GM19455 (cell line): ENCODE measurements around the gene ECM1.

Source experiments
- ATAC-seq: cut with Tn5 transposase; IDR thresholded peaks from one replicate; pipeline ENCODE4 v1.9.1; 2021; ENCODE audit not compliant: unreplicated experiment

Gene ECM1

DNA sequence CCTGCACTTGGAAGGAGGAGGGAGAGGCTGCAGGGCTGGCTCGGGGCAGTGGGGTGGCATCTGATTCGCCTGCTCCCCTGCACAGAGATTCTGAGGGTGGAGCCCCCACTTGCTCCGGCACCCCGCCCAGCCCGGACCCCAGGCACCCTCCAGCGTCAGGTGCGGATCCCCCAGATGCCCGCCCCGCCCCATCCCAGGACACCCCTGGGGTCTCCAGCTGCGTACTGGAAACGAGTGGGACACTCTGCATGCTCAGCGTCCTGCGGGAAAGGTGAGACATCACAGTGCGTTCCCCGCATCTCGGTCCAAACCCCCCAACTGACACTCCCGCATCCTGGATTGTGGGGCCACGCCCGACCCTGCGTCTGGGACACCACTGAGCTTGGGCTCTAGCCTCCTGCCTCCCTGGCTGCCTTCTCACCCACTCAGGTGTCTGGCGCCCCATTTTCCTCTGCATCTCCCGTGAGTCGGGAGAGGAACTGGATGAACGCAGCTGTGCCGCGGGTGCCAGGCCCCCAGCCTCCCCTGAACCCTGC lies 49.2 kb downstream of the ECM1 start:
- no peak for ATAC-seq

DNA sequence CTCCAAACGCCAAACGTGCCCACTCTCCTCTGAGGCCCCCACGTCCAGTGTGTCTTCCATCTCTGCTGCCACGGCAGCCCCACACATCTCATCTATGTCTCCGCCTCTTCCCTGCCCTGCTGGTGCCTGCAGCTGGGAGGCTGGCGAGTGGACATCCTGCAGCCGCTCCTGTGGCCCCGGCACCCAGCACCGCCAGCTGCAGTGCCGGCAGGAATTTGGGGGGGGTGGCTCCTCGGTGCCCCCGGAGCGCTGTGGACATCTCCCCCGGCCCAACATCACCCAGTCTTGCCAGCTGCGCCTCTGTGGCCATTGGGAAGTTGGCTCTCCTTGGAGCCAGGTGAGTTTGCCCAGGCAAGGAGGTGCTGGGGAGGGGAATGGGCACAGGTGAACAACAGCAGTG lies 49.9 kb downstream of the ECM1 start:
- no peak for ATAC-seq

DNA sequence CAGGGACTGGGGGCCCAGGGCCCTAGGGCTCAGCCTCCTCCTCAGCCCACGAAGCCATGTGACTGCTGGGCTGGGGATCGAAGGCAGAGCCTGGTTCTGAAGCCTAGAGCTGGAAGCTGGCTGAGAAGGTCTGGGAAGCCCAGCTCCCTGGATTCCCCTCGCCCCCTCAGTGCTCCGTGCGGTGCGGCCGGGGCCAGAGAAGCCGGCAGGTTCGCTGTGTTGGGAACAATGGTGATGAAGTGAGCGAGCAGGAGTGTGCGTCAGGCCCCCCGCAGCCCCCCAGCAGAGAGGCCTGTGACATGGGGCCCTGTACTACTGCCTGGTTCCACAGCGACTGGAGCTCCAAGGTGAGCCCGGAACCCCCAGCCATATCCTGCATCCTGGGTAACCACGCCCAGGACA lies 50.4 kb downstream of the ECM1 start:
- ATAC-seq, result no peak

DNA sequence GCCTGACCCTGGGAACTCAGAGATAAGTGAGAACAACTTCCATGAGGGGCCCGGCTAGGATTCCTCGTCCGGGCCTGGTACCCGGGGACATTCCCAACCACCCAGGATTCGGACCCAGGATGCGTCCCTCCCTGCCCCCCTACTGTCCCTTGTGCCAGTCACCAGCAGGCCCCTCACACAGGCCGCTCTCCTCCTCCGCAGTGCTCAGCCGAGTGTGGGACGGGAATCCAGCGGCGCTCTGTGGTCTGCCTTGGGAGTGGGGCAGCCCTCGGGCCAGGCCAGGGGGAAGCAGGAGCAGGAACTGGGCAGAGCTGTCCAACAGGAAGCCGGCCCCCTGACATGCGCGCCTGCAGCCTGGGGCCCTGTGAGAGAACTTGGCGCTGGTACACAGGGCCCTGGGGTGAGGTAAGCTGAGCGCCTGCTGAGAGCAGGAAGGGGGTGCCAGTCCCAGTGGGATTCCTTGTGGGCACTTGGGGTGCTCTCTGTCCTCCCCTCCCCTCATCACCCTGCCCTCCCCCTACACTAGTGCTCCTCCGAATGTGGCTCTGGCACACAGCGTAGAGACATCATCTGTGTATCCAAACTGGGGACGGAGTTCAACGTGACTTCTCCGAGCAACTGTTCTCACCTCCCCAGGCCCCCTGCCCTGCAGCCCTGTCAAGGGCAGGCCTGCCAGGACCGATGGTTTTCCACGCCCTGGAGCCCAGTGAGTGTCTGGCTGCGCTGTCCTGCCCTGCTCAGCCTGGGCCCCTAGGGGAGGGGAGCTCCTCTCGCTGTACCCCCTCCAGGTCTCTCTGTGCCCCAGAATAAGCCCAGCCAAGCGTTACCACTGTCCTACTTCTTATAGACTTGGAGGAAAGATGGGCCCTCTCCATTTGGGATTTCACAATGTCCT lies 51.1 kb downstream of the ECM1 start:
- ATAC-seq, result no peak

DNA sequence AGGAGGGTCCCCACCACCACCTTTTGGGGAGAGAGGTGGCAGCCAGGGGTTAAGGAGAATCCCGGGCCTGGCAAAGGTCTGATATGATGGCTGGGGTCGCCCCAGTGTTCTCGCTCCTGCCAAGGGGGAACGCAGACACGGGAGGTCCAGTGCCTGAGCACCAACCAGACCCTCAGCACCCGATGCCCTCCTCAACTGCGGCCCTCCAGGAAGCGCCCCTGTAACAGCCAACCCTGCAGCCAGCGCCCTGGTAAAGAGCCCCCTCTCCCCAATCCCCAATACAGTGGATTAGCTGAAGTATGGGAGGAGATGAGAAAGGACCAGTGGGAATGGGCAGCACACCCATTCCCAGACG lies 51.7 kb downstream of the ECM1 start:
- ATAC-seq, result no peak

DNA sequence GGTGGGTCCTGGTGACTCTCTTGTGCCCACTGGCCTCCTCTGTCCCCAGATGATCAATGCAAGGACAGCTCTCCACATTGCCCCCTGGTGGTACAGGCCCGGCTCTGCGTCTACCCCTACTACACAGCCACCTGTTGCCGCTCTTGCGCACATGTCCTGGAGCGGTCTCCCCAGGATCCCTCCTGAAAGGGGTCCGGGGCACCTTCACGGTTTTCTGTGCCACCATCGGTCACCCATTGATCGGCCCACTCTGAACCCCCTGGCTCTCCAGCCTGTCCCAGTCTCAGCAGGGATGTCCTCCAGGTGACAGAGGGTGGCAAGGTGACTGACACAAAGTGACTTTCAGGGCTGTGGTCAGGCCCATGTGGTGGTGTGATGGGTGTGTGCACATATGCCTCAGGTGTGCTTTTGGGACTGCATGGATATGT lies 52.1 kb downstream of the ECM1 start:
- no peak for ATAC-seq

DNA sequence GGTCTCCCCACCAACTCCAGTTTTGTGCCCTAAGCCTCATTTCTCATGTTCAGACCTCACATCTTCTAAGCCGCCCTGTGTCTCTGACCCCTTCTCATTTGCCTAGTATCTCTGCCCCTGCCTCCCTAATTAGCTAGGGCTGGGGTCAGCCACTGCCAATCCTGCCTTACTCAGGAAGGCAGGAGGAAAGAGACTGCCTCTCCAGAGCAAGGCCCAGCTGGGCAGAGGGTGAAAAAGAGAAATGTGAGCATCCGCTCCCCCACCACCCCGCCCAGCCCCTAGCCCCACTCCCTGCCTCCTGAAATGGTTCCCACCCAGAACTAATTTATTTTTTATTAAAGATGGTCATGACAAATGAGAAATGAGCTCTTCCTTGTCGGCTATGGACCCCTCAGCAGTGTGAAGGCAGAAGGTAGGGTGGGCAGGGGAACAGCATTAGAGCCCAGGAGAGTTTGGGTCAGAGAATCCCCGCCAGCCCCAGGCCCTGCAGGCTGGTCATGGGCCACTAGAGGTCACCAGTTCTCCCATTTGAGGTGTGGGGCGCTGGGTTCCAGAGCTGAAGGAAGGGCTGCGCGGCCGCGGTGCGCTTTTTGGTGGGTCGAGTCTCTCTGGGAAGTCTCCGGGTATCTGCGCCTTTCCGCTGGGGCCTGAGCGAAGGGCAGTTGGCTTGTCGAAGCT lies 52.8 kb downstream of the ECM1 start:
- no peak for ATAC-seq

DNA sequence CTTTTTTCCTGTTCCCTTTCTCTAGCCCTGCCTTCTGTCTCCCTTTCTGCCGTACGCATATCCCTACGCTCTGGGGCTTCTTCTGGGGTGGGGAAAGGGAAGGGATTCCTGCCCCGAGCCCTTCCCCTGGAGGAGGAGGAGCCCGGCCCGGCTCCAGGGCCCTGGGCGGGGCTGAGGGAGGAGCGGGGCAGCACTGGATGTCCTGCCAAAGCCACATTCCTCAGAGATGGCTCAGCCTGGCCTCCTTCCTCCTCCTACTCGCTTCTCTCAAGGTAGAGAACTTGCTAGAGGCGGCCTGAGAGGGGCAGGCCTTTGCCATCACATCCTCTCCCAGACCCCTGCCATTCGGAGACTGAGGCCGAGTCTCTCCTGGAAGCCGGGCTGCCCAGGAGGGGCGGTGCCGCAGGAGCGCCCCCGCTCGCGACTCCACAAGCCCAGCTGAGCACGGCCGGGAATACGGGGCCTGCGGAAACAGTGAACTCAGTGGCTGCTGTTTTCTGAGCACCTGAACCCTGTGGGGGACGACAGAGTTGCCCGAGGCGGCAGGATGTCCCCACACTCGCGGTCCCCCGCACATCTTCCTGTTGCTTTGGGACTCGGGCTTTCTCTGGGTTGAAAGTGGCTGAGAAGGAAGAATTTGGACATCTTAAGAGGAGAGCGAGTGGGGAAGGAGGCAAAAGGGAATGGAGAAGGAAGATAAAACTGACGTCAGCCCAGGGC lies 53.5 kb downstream of the ECM1 start:
- ATAC-seq, result no peak

DNA sequence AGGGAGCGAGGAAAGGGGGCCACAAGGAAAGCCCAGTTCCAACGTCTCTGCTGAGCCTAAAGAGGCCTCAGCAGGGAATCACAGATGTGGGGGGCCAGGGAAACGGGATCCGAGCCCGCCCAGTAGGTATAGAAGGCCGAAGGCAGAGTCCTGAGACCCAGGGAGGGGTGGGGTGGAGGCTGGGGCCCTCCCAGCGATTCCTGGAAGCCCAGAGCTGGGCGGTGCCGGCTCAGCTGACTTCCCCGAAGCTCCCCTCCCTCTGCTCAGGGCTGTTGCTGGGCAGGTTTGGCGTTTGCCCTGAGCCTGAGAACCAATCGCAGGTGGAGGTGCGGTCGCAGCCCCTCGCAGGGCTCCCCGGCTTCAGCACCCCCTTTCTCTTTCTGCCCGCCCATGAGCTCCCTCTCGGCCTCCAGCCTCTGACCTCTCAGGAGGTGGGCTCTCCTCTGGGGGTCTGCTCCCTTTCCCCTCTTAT lies 54.1 kb downstream of the ECM1 start:
- ATAC-seq, result peak; percentile 44

DNA sequence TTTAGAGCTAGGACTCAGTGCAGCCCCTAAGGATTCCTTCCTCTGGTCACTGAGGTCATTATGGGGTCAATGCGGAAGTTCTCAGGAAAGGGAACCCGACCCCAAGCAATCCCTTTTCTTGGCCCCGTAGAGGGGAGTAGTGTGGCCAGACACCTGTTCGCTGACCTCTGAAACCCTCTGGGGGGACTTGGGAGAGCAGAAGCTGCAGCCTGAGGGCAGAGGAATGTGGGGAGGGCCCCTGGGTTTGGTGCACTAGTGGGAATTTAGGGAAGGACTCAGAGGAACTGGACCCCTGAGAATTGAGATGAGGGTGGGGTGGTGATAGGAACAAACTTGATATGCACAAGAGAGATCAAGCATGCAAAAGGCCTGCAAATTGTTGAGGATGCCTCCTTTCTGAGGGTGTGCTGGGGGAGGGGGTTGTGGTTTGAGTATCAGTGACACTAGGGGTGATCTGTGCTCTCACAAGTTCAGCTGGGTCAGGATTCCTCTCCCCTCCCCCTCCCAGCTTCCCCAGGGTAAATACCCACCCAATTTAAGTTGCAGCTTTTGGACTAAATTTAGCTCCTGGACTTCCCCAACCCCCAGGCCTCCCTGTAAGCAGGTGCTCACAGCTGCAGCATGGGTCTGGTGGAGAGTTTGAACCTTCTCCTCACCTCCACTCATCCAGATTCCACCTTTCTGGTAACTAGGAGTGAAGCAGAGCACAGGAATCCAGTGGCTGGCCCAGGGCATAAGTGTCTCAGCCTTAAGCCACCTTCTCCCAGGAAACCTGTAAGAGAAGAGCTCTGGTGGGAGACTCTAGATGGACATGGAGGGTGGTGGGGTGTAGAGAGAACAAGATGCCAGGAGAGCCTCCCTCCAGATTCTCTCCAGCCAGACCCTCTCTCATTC lies 54.8 kb downstream of the ECM1 start:
- ATAC-seq, result peak; percentile 34
